HPDE6-E6E7 (cell line): ENCODE measurements around the gene PTPRG.

Experiments used
- DNase-seq: peaks from one replicate; pipeline ENCODE4 v3.0.0; 2011; ENCODE audit warnings: missing footprints; ENCODE audit errors: extremely low spot score

Gene PTPRG

DNA sequence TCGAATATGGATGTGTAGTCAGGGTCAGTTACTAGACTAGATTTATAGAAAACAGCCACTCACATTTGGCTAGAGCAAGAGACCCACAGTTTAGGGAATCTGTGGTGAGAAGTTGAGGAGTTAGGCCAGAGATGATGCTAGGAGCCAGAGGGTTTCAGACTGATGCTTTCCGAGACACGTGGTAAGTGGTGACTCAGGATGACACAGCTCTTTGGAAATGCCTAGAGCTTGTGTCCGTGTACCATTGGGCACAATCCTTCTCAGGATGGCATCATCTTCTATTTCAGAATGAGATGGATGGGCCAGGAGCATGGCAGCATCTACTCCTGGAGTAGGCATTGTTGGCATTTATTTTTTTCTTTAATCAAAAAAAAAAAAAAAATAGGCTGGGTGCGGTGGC is 28.5 kb downstream of the PTPRG start:
- no peak for DNase-seq

- no peak for DNase-seq
Measured at GRCh38 chr3:61591300-61591699, 29.9 kb downstream of the PTPRG start.

- no peak for DNase-seq
Measured at GRCh38 chr3:61593446-61594029, 32.2 kb downstream of the PTPRG start.

GRCh38 chr3:61594144-61594963 is 33.0 kb downstream of the PTPRG start:
- no peak for DNase-seq

DNA sequence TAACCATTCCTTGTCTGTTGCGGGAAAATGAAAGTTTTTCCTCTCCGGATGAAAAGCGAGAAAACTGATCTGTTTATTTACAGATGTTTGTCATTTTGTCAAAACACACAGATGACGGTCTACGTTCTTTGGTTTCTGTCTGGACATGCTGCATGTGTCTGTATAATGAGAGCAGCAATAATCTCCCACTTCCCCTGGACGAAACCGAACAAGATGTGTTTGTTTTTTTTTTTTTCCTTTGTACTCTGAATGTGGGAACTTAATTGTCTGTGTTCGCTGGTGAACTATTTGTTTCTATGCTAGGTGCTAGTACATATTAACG is 33.6 kb downstream of the PTPRG start:
- no peak for DNase-seq

GRCh38 chr3:61595288-61595687 is 33.9 kb downstream of the PTPRG start:
- DNase-seq = no peak

GRCh38 chr3:61595826-61596225 is 34.5 kb downstream of the PTPRG start:
- no peak for DNase-seq

- no peak for DNase-seq
Measured at GRCh38 chr3:61597906-61598305, 36.5 kb downstream of the PTPRG start.

- no peak for DNase-seq
Measured at GRCh38 chr3:61600195-61600594, 38.8 kb downstream of the PTPRG start.

DNA sequence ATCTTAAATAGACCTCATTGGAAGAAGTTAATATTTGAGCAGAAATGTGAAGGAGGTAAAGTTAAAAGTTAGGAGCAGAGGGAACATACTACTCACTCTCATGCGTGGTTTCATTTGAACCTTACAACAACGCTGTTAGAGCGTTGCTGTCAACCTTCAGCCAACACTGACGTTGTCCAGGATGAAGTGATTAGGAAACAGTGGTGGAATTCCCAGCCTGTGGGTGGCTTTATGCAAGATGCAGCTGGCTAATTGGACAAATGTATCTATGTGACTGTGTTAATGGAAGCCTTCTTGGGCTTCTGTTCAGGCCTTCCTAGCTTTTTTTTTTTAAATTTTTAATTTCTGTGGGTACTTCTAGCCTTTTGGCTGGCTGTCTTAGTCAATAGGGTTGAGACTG is 40.5 kb downstream of the PTPRG start:
- no peak for DNase-seq

DNA sequence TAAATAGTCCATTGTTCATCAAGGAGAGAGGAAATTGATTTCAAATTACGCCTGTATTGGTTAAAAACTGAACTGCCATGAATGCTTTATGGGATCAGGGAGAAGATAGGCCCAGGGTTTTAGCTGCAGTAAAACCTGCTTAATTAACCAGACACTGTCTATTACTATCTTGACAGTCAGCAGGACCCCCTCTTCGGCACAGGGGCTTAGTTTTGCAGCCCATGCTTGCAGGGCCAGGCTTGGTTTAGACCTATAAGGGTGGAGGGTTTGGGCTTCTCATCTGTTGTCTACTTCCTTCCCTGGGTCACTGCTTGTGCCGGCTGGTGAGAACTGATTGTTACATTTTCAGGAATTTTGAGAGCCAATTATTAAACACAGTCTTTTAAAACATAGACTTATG is 41.1 kb downstream of the PTPRG start:
- DNase-seq = no peak

GRCh38 chr3:61605589-61606175 is 44.3 kb downstream of the PTPRG start:
- DNase-seq = no peak

DNA sequence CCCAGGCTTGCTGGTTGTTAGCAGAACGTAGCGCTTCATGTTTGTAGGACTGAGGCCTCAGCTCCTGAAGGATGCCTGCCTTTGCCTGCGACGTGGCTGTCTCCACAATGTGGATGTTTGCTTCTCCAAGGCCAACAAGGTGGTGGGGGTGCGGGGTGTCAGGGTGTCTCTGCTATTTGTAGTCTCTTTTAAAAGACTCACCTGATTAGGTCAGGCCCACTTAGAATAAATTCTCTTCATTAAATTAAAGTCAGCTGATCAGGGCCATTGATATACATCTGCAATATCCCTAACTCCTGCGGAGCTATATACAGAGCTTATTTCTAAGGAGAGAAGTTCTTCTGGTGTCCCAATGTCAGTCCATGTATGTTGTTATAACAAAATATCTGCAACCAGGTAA is 44.8 kb downstream of the PTPRG start:
- DNase-seq = no peak

DNA sequence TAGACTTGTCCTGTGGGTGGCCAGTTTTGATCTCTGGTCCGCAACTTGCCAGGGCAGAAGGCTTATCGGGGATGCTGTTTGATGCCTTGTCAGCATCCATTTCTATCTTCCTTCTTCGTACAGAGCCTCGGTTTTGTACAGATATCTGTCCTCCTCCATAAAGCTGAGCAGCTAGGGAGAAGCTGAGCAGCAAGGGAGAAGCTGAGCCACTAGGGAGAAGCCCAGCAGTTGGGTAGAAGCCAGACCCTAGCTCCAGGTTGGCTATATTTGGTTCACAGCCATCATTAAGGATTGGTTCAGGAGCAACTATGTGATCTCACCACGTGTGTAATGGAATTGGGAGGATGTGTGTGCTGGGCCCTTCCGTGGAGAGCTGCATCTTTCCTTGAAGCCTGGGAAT is 46.7 kb downstream of the PTPRG start:
- DNase-seq = no peak

GRCh38 chr3:61608711-61609110 is 47.3 kb downstream of the PTPRG start:
- no peak for DNase-seq

- no peak for DNase-seq
Measured at GRCh38 chr3:61610316-61610715, 48.9 kb downstream of the PTPRG start.

DNA sequence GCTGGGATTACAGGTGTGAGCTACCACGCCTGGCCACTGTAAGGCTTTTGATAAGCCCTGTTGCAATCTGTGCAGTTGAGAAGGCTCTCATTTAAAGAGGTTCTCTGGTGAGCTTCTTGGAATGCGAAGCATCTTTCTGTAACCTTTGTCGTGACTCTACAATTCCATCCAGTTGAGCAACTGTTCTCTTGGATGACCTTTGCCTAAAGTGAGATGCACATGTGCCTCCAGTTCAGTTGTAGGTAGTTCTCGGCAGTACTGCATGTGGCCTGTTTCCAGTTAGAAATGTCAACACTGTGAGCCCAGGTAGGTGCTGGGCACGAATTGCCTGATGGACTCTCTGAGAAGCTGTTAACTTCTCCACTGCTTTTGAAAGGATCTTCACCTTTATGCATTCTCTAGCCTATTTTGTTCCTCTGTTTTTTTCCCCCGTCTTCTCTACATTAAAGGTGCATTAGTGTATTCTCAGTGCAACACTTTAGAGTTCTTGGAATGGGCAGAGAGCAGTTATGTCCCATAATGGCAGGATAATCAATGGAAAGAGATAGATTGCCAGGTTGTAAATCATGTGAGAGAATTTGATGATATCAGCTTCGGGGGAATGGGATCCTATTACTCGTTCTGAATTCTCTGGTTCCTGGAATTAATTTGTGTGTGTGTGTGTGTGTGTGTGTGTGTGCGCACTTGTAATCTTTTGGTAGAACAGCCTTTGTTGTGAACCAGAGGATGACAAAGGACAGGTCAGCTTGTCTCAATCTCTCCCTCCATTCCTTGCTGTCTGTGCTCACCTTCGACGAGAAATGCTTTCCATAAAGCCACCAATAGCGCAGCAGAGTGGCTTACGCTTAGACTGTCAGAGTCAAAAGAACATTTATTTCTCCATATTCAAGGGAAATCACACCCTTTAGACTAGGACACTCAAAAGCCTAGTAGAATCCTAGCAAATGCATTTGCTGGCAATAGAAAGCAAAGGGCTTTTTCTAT is 51.1 kb downstream of the PTPRG start:
- no peak for DNase-seq

- no peak for DNase-seq
Measured at GRCh38 chr3:61613666-61614065, 52.3 kb downstream of the PTPRG start.

DNA sequence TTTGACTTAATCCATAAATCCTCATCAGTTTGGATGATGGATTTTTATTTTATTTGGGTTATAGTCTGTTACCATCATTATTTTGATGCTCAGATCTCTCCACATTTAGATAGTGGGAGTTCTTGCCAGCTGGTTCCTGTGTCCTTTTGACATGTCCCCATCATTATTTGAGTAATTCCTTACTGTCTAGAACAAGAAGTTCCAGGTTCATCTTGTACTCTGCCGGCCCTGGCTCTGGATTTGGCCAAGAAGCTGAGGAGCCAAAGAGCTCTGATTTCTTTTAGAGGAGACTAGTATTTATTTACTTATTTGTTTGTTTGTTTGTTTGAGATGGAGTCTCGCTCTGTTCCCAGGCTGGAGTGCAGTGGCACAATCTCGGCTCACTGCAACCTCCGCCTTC is 54.3 kb downstream of the PTPRG start:
- no peak for DNase-seq

DNA sequence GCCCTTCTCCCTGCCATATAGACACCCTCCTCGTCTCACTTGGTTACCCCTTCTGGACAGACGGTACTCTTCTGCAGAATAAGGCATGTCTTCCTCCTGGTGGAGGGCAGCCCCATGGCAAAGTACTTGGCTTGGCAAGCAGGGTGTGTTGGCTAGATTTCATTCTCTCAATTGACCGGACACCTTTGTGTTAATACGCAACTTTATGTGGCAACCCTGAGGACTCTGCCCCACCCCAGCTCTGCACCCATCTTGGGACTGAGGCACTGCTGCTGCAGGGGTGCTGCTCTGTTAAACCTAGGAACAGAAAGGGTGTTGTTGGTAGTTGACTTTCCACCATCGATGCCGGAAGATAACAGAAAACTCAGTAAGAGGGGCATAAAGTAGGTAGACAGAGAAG is 55.2 kb downstream of the PTPRG start:
- no peak for DNase-seq

- no peak for DNase-seq
Measured at GRCh38 chr3:61617041-61617440, 55.7 kb downstream of the PTPRG start.

DNA sequence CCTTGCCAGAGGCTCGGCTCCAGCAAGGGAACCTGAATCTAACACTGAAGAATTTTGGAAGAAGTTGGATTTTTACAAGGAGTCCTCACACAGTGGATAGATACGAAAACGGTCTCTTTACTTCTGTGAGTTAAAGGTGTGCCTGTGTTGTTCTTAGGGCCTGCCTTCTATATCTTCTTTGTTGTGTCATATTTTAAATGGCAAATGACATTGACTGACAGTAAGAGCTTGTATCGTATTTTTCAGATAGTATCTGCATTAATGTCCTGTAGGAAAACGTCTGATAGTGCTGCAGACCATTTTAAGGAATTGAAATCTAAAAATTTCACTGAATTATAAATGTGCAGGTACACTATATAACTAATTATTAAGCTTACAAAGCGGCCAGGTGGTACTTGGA is 56.3 kb downstream of the PTPRG start:
- DNase-seq = no peak
